Left lung (tissue), 10 donors: ENCODE results near the gene EQTN. TPM values are rescaled to one million over a fixed set of nuclear protein-coding genes. Genes with fewer than 3 reads are reported as not detected.
A peak's percentile ranks its signal among the peaks of the same experiment; 100 is the strongest.
"Not testable (repeated sequence)": the region's sequence is repeated elsewhere in the genome, so short reads cannot be mapped to it uniquely, and the experiment has no call there.

ENCODE experiments used
- ATAC-seq: fragments of 200-7000 bp; cut with Tn5 transposase; one replicate; pipeline ENCODE4 v1.9.1; 2020; ENCODE audit warnings: moderate library complexity
- DNase-seq, 4 donors: peaks; one replicate each; pipeline ENCODE4 v3.0.0-alpha.2; 2013 to 2020
- H3K27ac ChIP-seq, 2 donors: fragments of 200-600 bp; sonication (generic) in 1 of 2; one replicate each; pipeline versions ENCODE4 v1.5.0 to v1.8.0; 2020 to 2021
- H3K27me3 ChIP-seq, 2 donors: fragments of 200-600 bp; sonication (generic) in 1 of 2; one replicate each; pipeline versions ENCODE4 v1.5.0 to v1.8.0; 2020 to 2021
- H3K36me3 ChIP-seq, 2 donors: fragments of 200-600 bp; sonication (generic) in 1 of 2; one replicate each; pipeline versions ENCODE4 v1.5.0 to v1.8.0; 2020 to 2021
- H3K4me1 ChIP-seq, 2 donors: fragments of 200-600 bp; one replicate each; pipeline ENCODE4 v1.8.0; 2021
- H3K4me3 ChIP-seq, 2 donors: fragments of 200-600 bp; sonication (generic) in 1 of 2; one replicate each; pipeline versions ENCODE4 v1.5.0 to v1.8.0; 2020 to 2021; ENCODE audit warnings: mild to moderate bottlenecking in 1 of 2
- H3K9me3 ChIP-seq, 2 donors: fragments of 200-600 bp; sonication (generic) in 1 of 2; one replicate each; pipeline versions ENCODE4 v1.5.0 to v1.8.0; 2020 to 2021
- intact Hi-C, 2 donors: fragments of 100-400 bp; cut with DNase I; formaldehyde crosslinking; loops; one replicate each; pipeline versions ENCODE4 v1.11.2 to v1.14.2; 2022
- polyA plus RNA-seq, 6 donors: library from polyadenylated mRNA; unstranded; fragments of 120-200 nt; gene quantifications; one replicate each; pipeline ENCODE4 v1.2.1, GENCODE V29; 2013; ENCODE audit not compliant: insufficient read length in 6 of 6
- total RNA-seq, 2 donors: library from RNA; stranded (reverse); fragmentation: NEBNext Ultra II Directional; extraction: Animal tissue kit (Norgen Biotek cat#: 25700); gene quantifications; one replicate each; pipeline ENCODE4 v1.2.1, GENCODE V29; 2021
- TF ChIP-seq, protein P1 (sequence below), 2 donors: fragments of 200-600 bp; sonication (generic) in 1 of 2; IDR thresholded peaks; one replicate each; pipeline versions ENCODE4 v1.5.0 to v1.8.0; 2021; ENCODE audit warnings: antibody characterized with exemption in 2 of 2
- donor health status: DM: no; HTN: yes; CAD: no.
- donor health status: DM: no; HTN: no; CAD: no.

Gene EQTN
- total and polyA plus RNA-seq, 8 donors: 0.26 to 0.99 (median 0.39) TPM

DNA sequence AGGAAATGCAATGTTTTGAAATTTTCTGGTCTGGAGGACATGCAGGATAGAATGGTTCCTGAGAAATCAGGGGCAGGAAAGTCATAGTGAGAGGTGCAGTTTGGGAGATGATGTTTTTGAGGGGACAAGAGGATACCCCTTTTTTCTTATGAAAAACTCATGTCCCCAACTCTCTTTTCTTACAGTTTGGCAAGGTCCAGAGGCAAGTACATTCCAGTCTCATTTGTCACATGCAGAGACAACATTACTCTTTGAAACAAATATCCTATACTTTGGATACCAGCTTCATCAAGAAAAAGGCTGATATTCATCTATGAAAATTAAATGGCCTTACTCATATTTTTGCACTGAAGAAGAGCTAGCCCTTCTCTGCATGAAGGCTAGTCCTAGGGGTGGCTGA is 48.2 kb downstream of the EQTN start:
- Histone ChIP-seq H3K4me3 (no peak overlapping the region), H3K27ac (no peak overlapping the region), H3K9me3 (no peaks in the 10 kb centered on the region), H3K36me3 (no peaks in the 10 kb centered on the region), H3K27me3 (no peaks in the 10 kb centered on the region), H3K4me1 (no peaks in the 10 kb centered on the region)
- ATAC-seq (peak; percentile 33), DNase-seq (no peak)
- intact Hi-C loops: no loop called here
- TF ChIP-seq, protein P1, sequence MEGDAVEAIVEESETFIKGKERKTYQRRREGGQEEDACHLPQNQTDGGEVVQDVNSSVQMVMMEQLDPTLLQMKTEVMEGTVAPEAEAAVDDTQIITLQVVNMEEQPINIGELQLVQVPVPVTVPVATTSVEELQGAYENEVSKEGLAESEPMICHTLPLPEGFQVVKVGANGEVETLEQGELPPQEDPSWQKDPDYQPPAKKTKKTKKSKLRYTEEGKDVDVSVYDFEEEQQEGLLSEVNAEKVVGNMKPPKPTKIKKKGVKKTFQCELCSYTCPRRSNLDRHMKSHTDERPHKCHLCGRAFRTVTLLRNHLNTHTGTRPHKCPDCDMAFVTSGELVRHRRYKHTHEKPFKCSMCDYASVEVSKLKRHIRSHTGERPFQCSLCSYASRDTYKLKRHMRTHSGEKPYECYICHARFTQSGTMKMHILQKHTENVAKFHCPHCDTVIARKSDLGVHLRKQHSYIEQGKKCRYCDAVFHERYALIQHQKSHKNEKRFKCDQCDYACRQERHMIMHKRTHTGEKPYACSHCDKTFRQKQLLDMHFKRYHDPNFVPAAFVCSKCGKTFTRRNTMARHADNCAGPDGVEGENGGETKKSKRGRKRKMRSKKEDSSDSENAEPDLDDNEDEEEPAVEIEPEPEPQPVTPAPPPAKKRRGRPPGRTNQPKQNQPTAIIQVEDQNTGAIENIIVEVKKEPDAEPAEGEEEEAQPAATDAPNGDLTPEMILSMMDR (IDR thresholded peaks at IDR 0.05): no peak

DNA sequence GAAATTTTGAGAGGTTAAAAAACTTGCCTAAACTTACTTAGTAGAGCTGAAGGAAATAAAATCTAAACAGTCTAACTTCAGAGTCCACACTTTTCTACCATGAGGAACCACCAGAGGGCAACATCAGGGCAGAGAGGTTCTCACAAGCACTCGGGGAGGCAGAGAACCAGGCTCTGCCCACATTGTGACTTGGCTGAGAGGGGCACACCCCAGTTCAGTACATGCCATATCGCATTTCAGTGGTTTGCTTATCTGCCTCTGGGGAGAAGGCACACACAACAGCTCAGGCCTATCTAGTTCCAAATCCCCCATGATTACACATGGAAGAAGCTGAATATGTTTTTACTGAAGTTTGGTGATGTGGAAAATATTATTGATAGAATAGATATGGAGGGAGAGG is 49.2 kb downstream of the EQTN start:
- Histone ChIP-seq H3K4me3 (no peak overlapping the region), H3K4me1 (no peaks in the 10 kb centered on the region), H3K27ac (no peak overlapping the region), H3K36me3 (no peaks in the 10 kb centered on the region), H3K9me3 (no peaks in the 10 kb centered on the region), H3K27me3 (no peaks in the 10 kb centered on the region)
- DNase-seq (peak in 3 of 4 donors; percentile 16 to 41 (median 20)), ATAC-seq (peak; percentile 99)
- intact Hi-C loops: no loop called here
- TF ChIP-seq, protein P1 (IDR thresholded peaks at IDR 0.05): peak; percentile 32 to 57

DNA sequence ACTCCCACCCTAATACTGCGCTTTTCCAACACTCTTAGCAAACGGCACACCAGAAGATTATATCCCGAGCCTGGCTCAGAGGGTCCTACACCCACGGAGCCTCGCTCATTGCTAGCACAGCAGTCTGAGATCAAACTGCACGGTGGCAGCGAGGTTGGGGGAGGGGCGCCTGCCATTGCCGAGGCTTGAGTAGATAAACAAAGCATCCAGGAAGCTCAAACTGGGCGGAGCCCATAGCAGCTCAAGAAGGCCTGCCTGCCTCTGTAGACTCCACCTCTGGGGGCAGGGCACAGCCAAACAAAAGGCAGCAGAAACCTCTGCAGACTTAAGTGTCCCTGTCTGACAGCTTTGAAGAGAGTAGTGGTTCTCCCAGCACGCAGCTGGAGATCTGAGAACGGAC is 57.3 kb downstream of the EQTN start:
- H3K4me1 ChIP-seq, H3K36me3 ChIP-seq, ATAC-seq, H3K27me3 ChIP-seq, H3K4me3 ChIP-seq, intact Hi-C loops, H3K27ac ChIP-seq: not testable (repeated sequence)
- peaks cover 0 to 47% of the 10 kb centered on the region in 2 donors for H3K9me3 ChIP-seq
- DNase-seq: peak in 1 of 4 donors; percentile 52

Other genes with a start within 250 kb of the EQTN start
- 10 to 100 TPM; 20.3 to 39.0 TPM for gene TEK, start 187.9 kb downstream of the EQTN start, total RNA-seq
- 10 to 100 TPM; 39.2 to 55.6 (median 47.2) TPM for gene TEK, start 187.9 kb downstream of the EQTN start, polyA plus RNA-seq
- gene IFNK, start 227.1 kb upstream of the EQTN start, total RNA-seq: not detected
- under 1 TPM in 1 of 6 donors, not detected in 5; 0.14 TPM for gene IFNK, start 227.1 kb upstream of the EQTN start, polyA plus RNA-seq
- 10 to 100 TPM in 1 of 2 donors, 1 to 10 TPM in 1; 7.2 to 13.6 TPM for gene MOB3B, start 232.7 kb upstream of the EQTN start, total RNA-seq
- 10 to 100 TPM; 14.3 to 18.3 (median 16.1) TPM for gene MOB3B, start 232.7 kb upstream of the EQTN start, polyA plus RNA-seq